SU-DHL-6 (cell line): ENCODE measurements around the gene TBCK.

Experiments
- H2AFZ ChIP-seq: fragments of 200-600 bp; sonication (generic); 2 replicates; pipeline ENCODE4 v1.6.1; 2014; ENCODE audit warnings: low read depth, mild to moderate bottlenecking, moderate library complexity, mixed read lengths, antibody characterized with exemption, low read length; ENCODE audit not compliant: severe bottlenecking
- H3F3A ChIP-seq: fragments of 200-600 bp; shearing (Covaris generic); 2 replicates; pipeline ENCODE4 v1.6.0; 2016; ENCODE audit warnings: antibody characterized with exemption, mild to moderate bottlenecking; ENCODE audit not compliant: insufficient read depth
- H3K27ac ChIP-seq: fragments of 200-600 bp; sonication (generic); 2 replicates; pipeline ENCODE4 v1.5.1; 2016; ENCODE audit warnings: low read depth, mild to moderate bottlenecking, low read length, moderate library complexity, mixed read lengths
- H3K27me3 ChIP-seq: fragments of 200-600 bp; sonication (generic), shearing (Covaris generic); 2 replicates; pipeline ENCODE4 v1.6.0; 2014; ENCODE audit warnings: mild to moderate bottlenecking, low read length
- H3K36me3 ChIP-seq: fragments of 200-600 bp; sonication (generic); 2 replicates; pipeline ENCODE4 v1.6.1; 2014; ENCODE audit warnings: mild to moderate bottlenecking, low read length, mixed read lengths
- H3K4me2 ChIP-seq: fragments of 300-600, 200-600 bp; shearing (Covaris generic), sonication (generic); 2 replicates; pipeline ENCODE4 v1.6.0; 2014; ENCODE audit warnings: low read length, low read depth, mild to moderate bottlenecking; ENCODE audit not compliant: poor library complexity, severe bottlenecking
- H3K4me3 ChIP-seq: fragments of 200-600 bp; sonication (generic); 2 replicates; pipeline ENCODE4 v1.5.1; 2014; ENCODE audit warnings: antibody characterized with exemption, low read length, mild to moderate bottlenecking, mixed read lengths; ENCODE audit not compliant: insufficient read depth, poor library complexity, severe bottlenecking
- H3K79me2 ChIP-seq: fragments of 200-600 bp; sonication (generic); 2 replicates; pipeline ENCODE4 v1.6.1; 2014; ENCODE audit warnings: mild to moderate bottlenecking, low read length, moderate library complexity; ENCODE audit not compliant: insufficient read depth
- H3K9ac ChIP-seq: fragments of 200-600 bp; sonication (generic); 2 replicates; pipeline ENCODE4 v1.7.0; 2014; ENCODE audit warnings: mild to moderate bottlenecking, low read length
- H3K9me2 ChIP-seq: fragments of 200-600 bp; sonication (generic); replicated peaks from 2 replicates; pipeline ENCODE4 v1.6.1; 2014; ENCODE audit warnings: low read length; ENCODE audit not compliant: insufficient read depth
- H3K9me3 ChIP-seq: fragments of 200-600 bp; sonication (generic); 2 replicates; pipeline ENCODE4 v1.6.1; 2014; ENCODE audit warnings: low read length, mixed read lengths; ENCODE audit not compliant: insufficient read depth
- H4K20me1 ChIP-seq: fragments of 200-600 bp; sonication (generic); 2 replicates; pipeline ENCODE4 v1.6.1; 2014; ENCODE audit warnings: low read depth, mild to moderate bottlenecking, antibody characterized with exemption, low read length, moderate library complexity, mixed read lengths
- EZH2phosphoT487 ChIP-seq: fragments of 200-600 bp; sonication (generic), shearing (Covaris generic); conservative IDR thresholded peaks from 2 replicates; pipeline ENCODE4 v1.6.1; 2018; ENCODE audit warnings: mild to moderate bottlenecking, antibody characterized with exemption, low read length, moderate library complexity, mixed read lengths
- TF ChIP-seq, protein P1 (sequence below): fragments of 200-600 bp; sonication (generic); IDR thresholded peaks from one replicate; pipeline ENCODE4 v1.5.1; 2017; ENCODE audit warnings: antibody characterized with exemption, mild to moderate bottlenecking, low read length, moderate library complexity; ENCODE audit not compliant: insufficient read depth, poor library complexity, severe bottlenecking

TBCK gene

DNA sequence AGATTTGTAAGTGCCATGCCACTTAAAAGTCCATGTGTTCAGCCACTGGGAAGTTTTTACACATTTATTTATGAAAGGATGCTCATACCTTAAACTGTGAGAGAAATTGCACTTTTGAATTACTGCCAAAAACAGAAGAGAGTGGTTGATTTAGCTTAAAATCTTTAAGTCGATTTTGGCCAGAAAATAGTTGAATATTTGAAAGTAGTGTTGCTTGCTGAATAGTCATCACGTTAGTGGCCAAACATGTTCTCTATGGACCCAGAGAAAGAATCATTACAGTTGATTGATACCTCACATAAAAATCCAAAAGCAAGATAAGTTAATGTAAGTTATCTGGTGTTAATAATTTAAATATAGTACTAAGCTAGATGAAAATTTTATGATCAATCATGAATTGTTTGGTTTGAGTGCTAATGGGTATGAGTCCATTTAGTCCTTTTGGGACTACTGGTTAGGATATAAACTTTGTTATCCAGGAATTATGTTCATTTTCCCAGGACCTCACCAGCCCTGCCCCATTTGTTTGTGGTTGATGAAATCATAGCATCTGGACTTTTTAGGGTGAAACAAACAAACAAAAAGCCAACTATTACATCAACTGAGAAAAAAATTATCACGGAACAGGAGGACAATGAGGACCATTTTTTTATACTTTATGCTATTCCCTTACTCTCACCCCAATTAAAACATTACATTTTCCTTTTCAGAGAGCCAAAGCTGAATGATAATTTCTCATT, 46.2 kb upstream of the TBCK start:
- no peaks in the 10 kb centered on the region for H3K27me3 ChIP-seq
- H3K9me3 ChIP-seq = no peaks in the 10 kb centered on the region
- H2AFZ ChIP-seq = no peak overlapping the region
- no peak overlapping the region for H3K27ac ChIP-seq
- no peaks in the 10 kb centered on the region for H4K20me1 ChIP-seq
- no peak overlapping the region for H3K4me3 ChIP-seq
- H3K9ac ChIP-seq = no peak overlapping the region
- no peaks in the 10 kb centered on the region for H3K36me3 ChIP-seq
- no peaks in the 10 kb centered on the region for H3K9me2 ChIP-seq
- no peak for TF ChIP-seq EZH2phosphoT487
- TF ChIP-seq, protein P1, sequence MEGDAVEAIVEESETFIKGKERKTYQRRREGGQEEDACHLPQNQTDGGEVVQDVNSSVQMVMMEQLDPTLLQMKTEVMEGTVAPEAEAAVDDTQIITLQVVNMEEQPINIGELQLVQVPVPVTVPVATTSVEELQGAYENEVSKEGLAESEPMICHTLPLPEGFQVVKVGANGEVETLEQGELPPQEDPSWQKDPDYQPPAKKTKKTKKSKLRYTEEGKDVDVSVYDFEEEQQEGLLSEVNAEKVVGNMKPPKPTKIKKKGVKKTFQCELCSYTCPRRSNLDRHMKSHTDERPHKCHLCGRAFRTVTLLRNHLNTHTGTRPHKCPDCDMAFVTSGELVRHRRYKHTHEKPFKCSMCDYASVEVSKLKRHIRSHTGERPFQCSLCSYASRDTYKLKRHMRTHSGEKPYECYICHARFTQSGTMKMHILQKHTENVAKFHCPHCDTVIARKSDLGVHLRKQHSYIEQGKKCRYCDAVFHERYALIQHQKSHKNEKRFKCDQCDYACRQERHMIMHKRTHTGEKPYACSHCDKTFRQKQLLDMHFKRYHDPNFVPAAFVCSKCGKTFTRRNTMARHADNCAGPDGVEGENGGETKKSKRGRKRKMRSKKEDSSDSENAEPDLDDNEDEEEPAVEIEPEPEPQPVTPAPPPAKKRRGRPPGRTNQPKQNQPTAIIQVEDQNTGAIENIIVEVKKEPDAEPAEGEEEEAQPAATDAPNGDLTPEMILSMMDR = no peak
- no peaks in the 10 kb centered on the region for H3F3A ChIP-seq
- H3K79me2 ChIP-seq = no peaks in the 10 kb centered on the region
- no peak overlapping the region for H3K4me2 ChIP-seq

DNA sequence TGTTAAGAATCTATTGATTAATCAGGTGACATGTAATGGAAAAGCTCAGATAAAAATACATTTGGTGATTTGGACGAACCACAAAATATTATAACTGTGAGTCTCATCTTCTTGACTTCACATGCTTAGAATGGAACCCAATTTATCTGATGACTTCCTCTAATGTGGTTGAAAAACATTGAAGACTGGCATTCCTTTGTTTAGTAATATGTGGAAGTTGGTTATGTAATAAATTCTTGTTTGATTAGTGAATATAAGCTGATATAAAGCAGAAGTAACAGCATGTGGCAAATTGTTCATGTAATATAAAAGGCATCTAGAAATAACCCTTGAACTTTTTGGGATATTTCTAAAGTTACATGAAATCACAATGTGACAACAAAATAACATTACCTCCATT, 42.9 kb upstream of the TBCK start:
- no peaks in the 10 kb centered on the region for H3K9me2 ChIP-seq
- no peak overlapping the region for H2AFZ ChIP-seq
- no peak overlapping the region for H3K9ac ChIP-seq
- no peak overlapping the region for H3K4me3 ChIP-seq
- H3K4me2 ChIP-seq = no peak overlapping the region
- no peak overlapping the region for H3K27ac ChIP-seq
- H4K20me1 ChIP-seq = no peaks in the 10 kb centered on the region
- H3K79me2 ChIP-seq = no peaks in the 10 kb centered on the region
- no peaks in the 10 kb centered on the region for H3F3A ChIP-seq
- no peaks in the 10 kb centered on the region for H3K27me3 ChIP-seq
- TF ChIP-seq, protein P1 = no peak
- TF ChIP-seq EZH2phosphoT487 = no peak
- H3K9me3 ChIP-seq = no peaks in the 10 kb centered on the region
- no peaks in the 10 kb centered on the region for H3K36me3 ChIP-seq

DNA sequence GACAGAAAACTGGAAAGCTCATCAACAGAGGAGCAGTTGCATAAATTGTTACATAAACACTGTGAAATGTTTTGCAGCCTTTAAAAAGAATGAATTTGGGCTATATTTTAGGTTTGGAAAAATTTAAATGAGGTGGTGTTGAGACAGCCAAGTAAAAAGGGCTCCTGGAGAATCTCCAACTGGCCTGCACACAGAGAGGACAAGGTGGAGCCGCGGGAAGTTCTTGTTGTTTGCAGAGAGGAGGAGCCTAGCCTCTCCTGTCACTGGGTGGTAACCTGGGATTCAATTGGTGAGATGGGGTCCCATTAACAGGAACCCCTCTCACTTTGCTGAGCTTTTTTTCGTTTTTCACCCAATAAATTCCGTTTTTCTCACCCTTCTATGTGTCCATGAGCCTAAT, 39.2 kb upstream of the TBCK start:
- Histone ChIP-seq H3K9me3 (no peaks in the 10 kb centered on the region), H3K27me3 (no peaks in the 10 kb centered on the region), H3K9ac (no peak overlapping the region), H3K4me3 (no peak overlapping the region), H2AFZ (no peak overlapping the region), H4K20me1 (no peaks in the 10 kb centered on the region), H3F3A (no peaks in the 10 kb centered on the region), H3K9me2 (no peaks in the 10 kb centered on the region), H3K27ac (no peak overlapping the region), H3K36me3 (no peaks in the 10 kb centered on the region), H3K4me2 (no peak overlapping the region), H3K79me2 (no peaks in the 10 kb centered on the region)
- TF ChIP-seq, protein P1 = no peak
- no peak for TF ChIP-seq EZH2phosphoT487
